HFFc6 (cell line): ENCODE measurements around the gene IGFL1. TPM values are rescaled to one million over a fixed set of nuclear protein-coding genes. Genes with fewer than 3 reads are reported as not detected.
"Not testable (repeated sequence)": the region's sequence is repeated elsewhere in the genome, so short reads cannot be mapped to it uniquely, and the experiment has no call there.

Experiments
- DNase-seq: peaks from one replicate; pipeline ENCODE4 v3.0.0-alpha.2; 2018
- H3K27ac Mint-ChIP-seq: 2 replicates; pipeline ENCODE4 v1.8.0; 2020; ENCODE audit warnings: mild to moderate bottlenecking, mixed read lengths
- H3K27me3 Mint-ChIP-seq: 2 replicates; pipeline ENCODE4 v1.8.0; 2021; ENCODE audit warnings: mild to moderate bottlenecking, moderate library complexity, mixed read lengths; ENCODE audit not compliant: insufficient read depth
- H3K36me3 Mint-ChIP-seq: 2 replicates; pipeline ENCODE4 v1.8.0; 2021; ENCODE audit warnings: low read depth, mixed read lengths
- H3K4me1 Mint-ChIP-seq: 2 replicates; pipeline ENCODE4 v1.8.0; 2020; ENCODE audit warnings: low read depth, mixed read lengths
- H3K4me3 Mint-ChIP-seq: 2 replicates; pipeline ENCODE4 v1.8.0; 2020; ENCODE audit warnings: mild to moderate bottlenecking, moderate library complexity, mixed read lengths
- H3K9me3 Mint-ChIP-seq: 2 replicates; pipeline ENCODE4 v1.8.0; 2020; ENCODE audit warnings: mild to moderate bottlenecking, mixed read lengths
- total RNA-seq, 6 experiments: library from RNA; stranded (reverse); fragmentation: NEBNext Ultra II Directional; extraction: Animal tissue kit (Norgen Biotek cat#: 25700); gene quantifications; 2 replicates in 1 of 6; 3 replicates in 5 of 6; pipeline ENCODE4 v1.2.3, GENCODE V29; 2021
- TF ChIP-seq, protein P1 (sequence below): fragments of 200-600 bp; sonication (generic); IDR thresholded peaks from 2 replicates; pipeline ENCODE4 v1.5.0; 2021; ENCODE audit warnings: antibody characterized with exemption, mild to moderate bottlenecking

The IGFL1 gene
- total RNA-seq, 6 experiments from 2014 or later = not detected

DNA sequence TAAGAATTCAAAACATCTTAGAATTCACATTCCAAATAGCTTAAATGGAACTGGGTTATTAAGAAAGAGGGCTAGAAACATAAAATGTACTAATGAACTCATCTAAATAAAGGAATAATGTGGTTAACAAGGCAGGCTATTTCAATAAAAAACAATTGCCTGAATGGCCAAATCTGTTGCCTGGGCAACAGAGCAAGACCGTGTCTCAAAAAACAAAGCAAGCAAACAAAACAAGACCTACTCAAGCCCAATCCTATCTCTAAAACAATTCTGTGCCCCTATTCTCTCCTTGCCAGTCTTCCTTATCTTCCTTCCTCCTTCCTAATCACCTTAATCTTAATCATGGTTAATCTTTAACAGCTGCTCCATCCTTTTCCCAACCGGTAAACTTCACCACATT is 12.1 kb downstream of the IGFL1 start:
- Mint-ChIP-seq H3K27me3 (peaks cover 60% of the 10 kb centered on the region), H3K4me1 (no peaks in the 10 kb centered on the region), H3K9me3 (peaks cover 4% of the 10 kb centered on the region; the same call in 1 of the 2 replicates), H3K27ac (no peak overlapping the region), H3K4me3 (no peak overlapping the region), H3K36me3 (no peaks in the 10 kb centered on the region)
- DNase-seq = no peak
- TF ChIP-seq, protein P1, sequence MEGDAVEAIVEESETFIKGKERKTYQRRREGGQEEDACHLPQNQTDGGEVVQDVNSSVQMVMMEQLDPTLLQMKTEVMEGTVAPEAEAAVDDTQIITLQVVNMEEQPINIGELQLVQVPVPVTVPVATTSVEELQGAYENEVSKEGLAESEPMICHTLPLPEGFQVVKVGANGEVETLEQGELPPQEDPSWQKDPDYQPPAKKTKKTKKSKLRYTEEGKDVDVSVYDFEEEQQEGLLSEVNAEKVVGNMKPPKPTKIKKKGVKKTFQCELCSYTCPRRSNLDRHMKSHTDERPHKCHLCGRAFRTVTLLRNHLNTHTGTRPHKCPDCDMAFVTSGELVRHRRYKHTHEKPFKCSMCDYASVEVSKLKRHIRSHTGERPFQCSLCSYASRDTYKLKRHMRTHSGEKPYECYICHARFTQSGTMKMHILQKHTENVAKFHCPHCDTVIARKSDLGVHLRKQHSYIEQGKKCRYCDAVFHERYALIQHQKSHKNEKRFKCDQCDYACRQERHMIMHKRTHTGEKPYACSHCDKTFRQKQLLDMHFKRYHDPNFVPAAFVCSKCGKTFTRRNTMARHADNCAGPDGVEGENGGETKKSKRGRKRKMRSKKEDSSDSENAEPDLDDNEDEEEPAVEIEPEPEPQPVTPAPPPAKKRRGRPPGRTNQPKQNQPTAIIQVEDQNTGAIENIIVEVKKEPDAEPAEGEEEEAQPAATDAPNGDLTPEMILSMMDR = no peak

DNA sequence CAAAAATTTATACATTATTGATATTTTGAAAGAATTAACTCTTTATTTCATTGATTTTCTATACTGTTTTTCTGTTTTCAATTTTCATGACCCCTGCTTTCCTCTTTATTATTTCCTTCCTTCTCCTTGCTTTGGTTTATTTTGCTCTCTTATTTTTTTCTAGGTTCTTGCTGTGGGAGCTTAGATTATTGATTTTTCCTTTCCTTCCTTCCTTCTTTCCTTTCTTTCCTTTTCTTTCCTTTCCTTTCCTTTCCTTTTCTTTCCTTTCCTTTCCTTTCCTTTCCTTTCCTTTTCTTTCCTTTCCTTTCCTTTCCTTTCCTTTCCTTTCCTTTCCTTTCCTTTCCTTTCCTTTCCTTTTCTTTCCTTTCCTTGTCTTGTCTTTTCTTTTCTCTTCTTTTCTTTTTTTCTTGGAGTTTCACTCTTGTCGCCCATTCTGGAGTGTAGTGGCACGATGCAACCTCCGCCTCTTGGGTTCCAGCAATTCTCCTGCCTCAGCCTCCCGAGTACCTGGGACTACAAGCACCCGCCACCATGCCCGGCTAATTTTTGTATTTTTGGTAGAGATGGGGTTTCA is 13.6 kb downstream of the IGFL1 start:
- not testable (repeated sequence) for H3K36me3 Mint-ChIP-seq, DNase-seq

DNA sequence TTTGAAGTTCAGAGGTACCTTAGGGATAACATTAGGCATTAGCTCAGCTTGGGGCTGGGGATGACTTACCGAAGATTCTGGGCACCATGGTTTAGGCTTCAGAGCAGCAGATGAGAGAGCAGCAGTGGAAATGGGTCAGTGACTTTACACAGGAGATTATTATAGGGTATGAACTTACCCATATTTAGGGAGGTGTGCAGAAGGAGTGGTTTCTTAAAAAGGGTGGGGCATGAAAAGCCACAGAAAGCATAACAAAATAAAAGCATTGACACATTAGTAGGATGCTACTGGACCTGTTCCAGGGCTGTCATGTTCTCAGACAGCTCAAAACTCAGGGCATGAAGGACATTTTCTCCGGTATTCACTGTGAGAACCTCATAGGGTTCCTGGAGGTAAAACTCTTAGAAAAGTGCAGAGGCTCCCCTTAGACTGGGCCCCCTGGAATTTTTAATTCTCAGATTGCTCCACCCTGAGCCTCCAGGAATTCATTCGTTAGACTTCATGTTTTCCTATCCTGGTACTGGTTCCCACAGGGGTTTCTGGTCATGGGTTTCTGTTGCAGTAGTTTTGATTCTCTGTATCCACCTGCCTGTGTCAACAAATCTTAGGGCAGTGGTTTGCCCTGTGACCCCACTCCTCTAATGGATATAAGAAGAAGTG is 20.7 kb downstream of the IGFL1 start:
- peaks cover 54% of the 10 kb centered on the region for H3K27me3 Mint-ChIP-seq
- TF ChIP-seq, protein P1 = no peak
- DNase-seq = no peak
- H3K27ac Mint-ChIP-seq = no peak overlapping the region
- H3K9me3 Mint-ChIP-seq = no peaks in the 10 kb centered on the region
- no peaks in the 10 kb centered on the region for H3K36me3 Mint-ChIP-seq
- H3K4me3 Mint-ChIP-seq = no peak overlapping the region
- no peaks in the 10 kb centered on the region for H3K4me1 Mint-ChIP-seq

More for the DNA sequence above, 13.6 kb downstream of the IGFL1 start:
- H3K9me3 Mint-ChIP-seq, H3K4me3 Mint-ChIP-seq, H3K27ac Mint-ChIP-seq, H3K4me1 Mint-ChIP-seq: not testable (repeated sequence)
- peaks cover 56% of the 10 kb centered on the region for H3K27me3 Mint-ChIP-seq

DNA sequence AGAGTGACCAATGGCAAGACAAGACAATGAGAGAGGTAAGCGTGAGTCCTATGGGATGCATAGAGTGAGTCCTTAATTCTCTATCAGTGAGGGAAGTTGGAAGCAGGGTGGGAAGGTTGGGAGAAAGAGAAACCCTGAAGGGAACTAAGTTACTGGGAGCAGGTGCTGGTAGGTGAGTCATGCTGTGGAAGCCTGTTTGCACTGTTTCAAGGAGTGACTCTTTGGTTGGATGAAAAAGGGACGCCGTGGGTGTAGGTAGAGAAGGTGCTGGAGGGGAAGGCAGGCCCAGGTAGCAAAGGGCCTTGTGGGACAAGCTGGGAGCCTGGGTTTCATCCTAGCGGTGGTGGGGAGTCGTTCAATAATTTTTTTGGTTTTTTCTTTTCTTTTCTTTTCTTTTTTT is 21.9 kb downstream of the IGFL1 start:
- TF ChIP-seq, protein P1 = no peak
- Mint-ChIP-seq H3K9me3 (no peaks in the 10 kb centered on the region), H3K4me1 (no peaks in the 10 kb centered on the region), H3K27me3 (peaks cover 59% of the 10 kb centered on the region), H3K27ac (no peak overlapping the region), H3K36me3 (no peaks in the 10 kb centered on the region), H3K4me3 (no peak overlapping the region)
- no peak for DNase-seq

DNA sequence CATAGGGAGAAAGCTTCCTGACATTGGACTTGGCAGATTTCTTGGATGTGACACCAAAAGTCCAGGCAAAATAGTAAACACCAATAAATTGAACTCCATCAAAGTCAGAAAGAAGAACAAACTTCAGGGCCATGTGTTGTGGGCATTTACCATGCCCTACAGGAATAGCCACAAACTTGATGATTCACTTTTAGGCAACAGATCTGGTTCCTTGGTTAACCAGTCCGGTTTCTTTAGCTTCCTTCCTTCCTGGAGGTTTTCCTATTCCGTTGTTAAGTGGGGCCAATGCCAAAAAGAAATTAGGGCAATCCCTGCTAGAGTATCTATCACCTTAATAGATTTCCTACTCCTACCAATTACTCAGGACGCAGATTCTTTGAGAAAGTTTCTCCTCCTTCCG is 25.2 kb downstream of the IGFL1 start:
- Mint-ChIP-seq H3K27ac (no peak overlapping the region), H3K4me1 (peaks cover 5% of the 10 kb centered on the region; the same call in 1 of the 2 replicates), H3K36me3 (no peaks in the 10 kb centered on the region), H3K4me3 (no peak overlapping the region), H3K9me3 (no peaks in the 10 kb centered on the region), H3K27me3 (peaks cover 46% of the 10 kb centered on the region)
- TF ChIP-seq, protein P1 = no peak
- DNase-seq = no peak

DNA sequence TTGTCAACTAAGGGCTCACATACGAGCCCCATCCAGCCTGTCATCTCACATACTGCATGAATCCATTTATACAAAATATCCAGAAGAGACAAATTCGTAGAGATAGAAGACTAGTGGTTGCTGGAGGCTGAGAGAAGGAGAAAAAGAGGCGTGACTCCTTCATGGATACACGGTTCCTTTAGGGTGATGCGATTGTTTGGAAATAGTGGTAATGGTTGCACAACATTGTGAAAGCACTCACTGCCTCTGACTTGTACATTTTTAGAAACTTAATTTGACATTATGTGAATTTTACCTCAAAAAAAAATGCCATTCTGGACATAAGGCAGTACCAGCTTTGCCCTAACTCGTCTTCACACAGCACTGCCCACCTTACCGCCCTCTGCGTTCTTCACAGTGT is 27.3 kb downstream of the IGFL1 start:
- Mint-ChIP-seq H3K9me3 (no peaks in the 10 kb centered on the region), H3K4me1 (peaks cover 5% of the 10 kb centered on the region; the same call in 1 of the 2 replicates), H3K4me3 (no peak overlapping the region), H3K36me3 (no peaks in the 10 kb centered on the region), H3K27ac (no peak overlapping the region), H3K27me3 (peaks cover 46% of the 10 kb centered on the region)
- TF ChIP-seq, protein P1 = no peak
- no peak for DNase-seq

DNA sequence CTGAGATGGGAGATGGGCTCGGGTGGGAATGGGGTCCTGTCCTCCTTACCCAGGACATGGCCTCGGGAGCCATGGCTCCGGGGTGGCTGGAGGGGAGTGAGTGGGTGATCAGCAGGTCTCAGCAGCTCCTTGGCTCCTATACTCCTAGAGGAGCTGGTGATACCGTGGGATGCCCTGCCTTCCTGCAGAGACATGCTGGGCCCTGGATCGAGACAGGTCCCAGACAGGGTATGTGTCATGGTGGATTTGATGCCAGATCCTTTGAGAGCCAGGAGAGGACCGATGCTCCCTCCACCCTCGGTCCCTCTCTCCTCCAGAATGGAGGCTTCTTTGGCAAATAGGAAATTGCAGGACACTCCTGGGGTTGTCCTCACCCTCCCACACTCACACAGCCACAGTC is 32.0 kb downstream of the IGFL1 start:
- Mint-ChIP-seq H3K4me1 (peaks cover 13% of the 10 kb centered on the region), H3K27me3 (peaks cover 43% of the 10 kb centered on the region)
- not testable (repeated sequence) for DNase-seq, H3K4me3 Mint-ChIP-seq, H3K27ac Mint-ChIP-seq, H3K9me3 Mint-ChIP-seq, H3K36me3 Mint-ChIP-seq

DNA sequence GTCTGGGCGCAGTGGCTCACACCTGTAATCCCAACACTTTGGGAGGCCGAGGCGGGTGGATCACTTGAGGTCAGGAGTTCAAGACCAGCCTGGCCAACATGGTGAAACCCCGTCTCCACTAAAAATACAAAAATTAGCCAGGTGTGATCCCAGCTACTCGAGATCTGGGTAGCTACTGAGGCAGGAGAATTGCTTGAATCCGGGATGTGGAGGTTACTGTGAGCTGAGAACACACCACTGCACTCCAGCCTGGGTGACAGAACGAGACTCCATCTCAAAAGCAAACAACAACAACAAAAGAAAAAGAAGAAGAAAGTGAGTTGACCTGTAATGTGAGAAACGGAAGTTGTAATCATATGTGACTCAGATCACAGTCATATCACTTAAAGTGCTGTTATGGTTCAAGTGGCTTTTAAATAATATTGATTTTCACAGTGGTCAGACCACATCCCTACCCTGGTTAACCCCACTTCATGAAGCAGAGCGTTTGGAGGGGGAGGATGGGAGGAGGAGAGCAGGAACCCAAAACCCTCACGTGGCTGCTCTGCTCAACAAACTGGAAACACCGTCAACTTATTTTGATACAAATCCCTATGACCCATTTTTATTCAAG is 33.2 kb downstream of the IGFL1 start:
- H3K9me3 Mint-ChIP-seq, H3K27ac Mint-ChIP-seq, H3K4me3 Mint-ChIP-seq, H3K36me3 Mint-ChIP-seq: not testable (repeated sequence)
- H3K27me3 Mint-ChIP-seq = peaks cover 45% of the 10 kb centered on the region
- DNase-seq = peak; percentile 53
- peaks cover 13% of the 10 kb centered on the region for H3K4me1 Mint-ChIP-seq

DNA sequence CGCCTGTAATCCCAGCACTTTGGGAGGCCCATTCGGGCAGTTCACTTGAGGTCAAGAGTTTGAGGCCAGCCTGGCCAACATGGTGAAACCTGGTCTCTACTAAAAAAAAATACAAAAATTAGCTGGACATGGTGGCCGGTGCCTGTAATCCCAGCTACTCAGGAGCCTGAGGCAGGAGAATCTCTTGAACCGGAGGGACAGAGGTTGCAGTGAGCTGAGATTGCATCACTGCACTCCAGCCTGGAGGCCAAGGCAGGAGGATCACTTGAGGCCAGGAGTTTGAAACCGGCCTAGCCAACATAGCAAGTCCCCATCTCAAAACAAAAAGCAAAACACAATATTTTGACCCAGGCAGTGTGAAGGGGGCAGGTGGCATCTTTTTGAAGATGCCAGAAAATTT is 35.3 kb downstream of the IGFL1 start:
- H3K27ac Mint-ChIP-seq = not testable (repeated sequence)

More for the DNA sequence above, 35.3 kb downstream of the IGFL1 start:
- H3K36me3 Mint-ChIP-seq, DNase-seq, H3K4me1 Mint-ChIP-seq, H3K9me3 Mint-ChIP-seq, H3K4me3 Mint-ChIP-seq: not testable (repeated sequence)
- H3K27me3 Mint-ChIP-seq = peaks cover 54% of the 10 kb centered on the region
